CD8-positive, alpha-beta memory T cell (primary cell): ENCODE results near the gene ASB12. TPM values are rescaled to one million over a fixed set of nuclear protein-coding genes. Genes with fewer than 3 reads are reported as not detected.

ENCODE experiments used
- CTCF ChIA-PET: fragments of 350-600 bp; sonication (Branson Sonifier 250); formaldehyde crosslinking; loops from one replicate; lab custom pipeline; 2021; ENCODE audit warnings: antibody characterized with exemption; lab: Charles Lee
- POLR2A ChIA-PET: fragments of 350-600 bp; sonication (Branson Sonifier 250); formaldehyde crosslinking; loops from one replicate; lab custom pipeline; 2021; ENCODE audit warnings: antibody characterized with exemption; lab: Charles Lee
- DNase-seq, 5 donors: peaks; one replicate each; pipeline versions ENCODE4 v3.0.0 to v3.0.0-alpha.2; 2020 to 2022; ENCODE audit warnings: mixed read lengths in 1 of 5
- H3K27ac ChIP-seq: one replicate; pipeline ENCODE4 v1.7.0; 2013; ENCODE audit warnings: low read depth, mild to moderate bottlenecking, low read length, moderate library complexity
- H3K27me3 ChIP-seq: 2 replicates; pipeline ENCODE4 v1.7.0; 2013; ENCODE audit warnings: low read length, mild to moderate bottlenecking; ENCODE audit not compliant: insufficient read depth, poor library complexity, severe bottlenecking
- H3K36me3 ChIP-seq: 2 replicates; pipeline ENCODE4 v1.7.0; 2013; ENCODE audit warnings: mild to moderate bottlenecking, low read length, moderate library complexity; ENCODE audit not compliant: insufficient read depth
- H3K4me1 ChIP-seq: 2 replicates; pipeline ENCODE4 v1.7.0; 2013; ENCODE audit warnings: mild to moderate bottlenecking, low read length, moderate library complexity; ENCODE audit not compliant: insufficient read depth
- H3K4me3 ChIP-seq: 2 replicates; pipeline ENCODE4 v1.7.0; 2013; ENCODE audit warnings: mild to moderate bottlenecking, low read length
- H3K9me3 ChIP-seq: 2 replicates; pipeline ENCODE4 v1.7.0; 2013; ENCODE audit warnings: mild to moderate bottlenecking, low read length
- H3K27ac Mint-ChIP-seq, 8 donors: one replicate each; pipeline ENCODE4 v1.8.0; 2020 to 2021; ENCODE audit warnings: mixed read lengths in 8 of 8, mild to moderate bottlenecking in 6 of 8, inconsistent platforms in 3 of 8, moderate library complexity in 3 of 8
- H3K27me3 Mint-ChIP-seq, 2 donors: one replicate each; pipeline ENCODE4 v1.8.0; 2020 to 2021; ENCODE audit warnings: mixed read lengths in 2 of 2, mild to moderate bottlenecking in 1 of 2, moderate library complexity in 1 of 2
- H3K36me3 Mint-ChIP-seq, 3 donors: one replicate each; pipeline ENCODE4 v1.8.0; 2020 to 2021; ENCODE audit warnings: mixed read lengths in 3 of 3, inconsistent platforms in 1 of 3, mild to moderate bottlenecking in 1 of 3
- H3K4me1 Mint-ChIP-seq, 3 donors: one replicate each; pipeline ENCODE4 v1.8.0; 2020 to 2021; ENCODE audit warnings: mixed read lengths in 3 of 3, inconsistent platforms in 1 of 3, mild to moderate bottlenecking in 1 of 3
- H3K4me3 Mint-ChIP-seq, 7 donors: one replicate each; pipeline ENCODE4 v1.8.0; 2020 to 2021; ENCODE audit warnings: mixed read lengths in 7 of 7, mild to moderate bottlenecking in 6 of 7, moderate library complexity in 4 of 7, inconsistent platforms in 2 of 7
- H3K9me3 Mint-ChIP-seq, 5 donors: one replicate each; pipeline ENCODE4 v1.8.0; 2020 to 2022; ENCODE audit warnings: mixed read lengths in 5 of 5, mild to moderate bottlenecking in 3 of 5, moderate library complexity in 2 of 5, inconsistent platforms in 1 of 5
- polyA plus RNA-seq: library from polyadenylated mRNA; unstranded; fragments of 300-500 nt; fragmentation: Illumina TruSeq; gene quantifications from one replicate; pipeline ENCODE4 v1.2.3, GENCODE V29; 2021
- total RNA-seq, 2 experiments: library from RNA; stranded (reverse); gene quantifications; one replicate each; pipeline ENCODE4 v1.2.3, GENCODE V29; 2021

The ASB12 gene
- total and polyA plus RNA-seq, 3 experiments from 2014 or later: not detected

DNA sequence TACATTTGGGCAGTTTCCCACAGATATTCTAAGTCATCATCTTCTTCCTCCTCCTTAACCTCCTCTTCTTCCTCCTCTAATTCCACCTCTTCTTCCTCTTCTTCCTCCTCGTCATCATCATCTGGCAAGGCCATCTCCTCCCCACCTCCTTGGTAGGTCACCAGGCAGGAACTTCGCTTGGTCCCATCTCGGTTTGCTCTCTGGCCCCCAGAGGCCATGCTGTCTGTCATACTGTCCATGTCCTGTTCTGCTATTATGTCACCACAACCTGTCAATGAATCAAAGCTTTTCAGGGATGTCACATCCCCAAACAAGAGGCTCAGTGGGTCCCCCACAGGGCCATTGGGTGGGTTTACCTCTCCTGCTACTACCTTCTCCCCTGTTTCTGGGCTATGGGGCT, 38.4 kb downstream of the ASB12 start:
- Mint-ChIP-seq H3K4me1 (peaks cover 0 to 4% (median 0%) of the 10 kb centered on the region in 3 donors), H3K4me3 (no peak overlapping the region), H3K36me3 (peaks cover 4 to 29% (median 8%) of the 10 kb centered on the region in 3 donors), H3K27me3 (peaks cover 0 to 3% of the 10 kb centered on the region in 2 donors), H3K9me3 (no peaks in the 10 kb centered on the region), H3K27ac (peak overlapping the region in 1 of 8 donors; percentile 30)
- DNase-seq: no peak
- H3K27me3 ChIP-seq: no peaks in the 10 kb centered on the region
- no peaks in the 10 kb centered on the region for H3K4me1 ChIP-seq
- H3K9me3 ChIP-seq: no peaks in the 10 kb centered on the region
- ChIA-PET POLR2A (no interaction called here), CTCF (no interaction called here)
- H3K4me3 ChIP-seq: no peak overlapping the region
- no peaks in the 10 kb centered on the region for H3K36me3 ChIP-seq
- no peak overlapping the region for H3K27ac ChIP-seq

DNA sequence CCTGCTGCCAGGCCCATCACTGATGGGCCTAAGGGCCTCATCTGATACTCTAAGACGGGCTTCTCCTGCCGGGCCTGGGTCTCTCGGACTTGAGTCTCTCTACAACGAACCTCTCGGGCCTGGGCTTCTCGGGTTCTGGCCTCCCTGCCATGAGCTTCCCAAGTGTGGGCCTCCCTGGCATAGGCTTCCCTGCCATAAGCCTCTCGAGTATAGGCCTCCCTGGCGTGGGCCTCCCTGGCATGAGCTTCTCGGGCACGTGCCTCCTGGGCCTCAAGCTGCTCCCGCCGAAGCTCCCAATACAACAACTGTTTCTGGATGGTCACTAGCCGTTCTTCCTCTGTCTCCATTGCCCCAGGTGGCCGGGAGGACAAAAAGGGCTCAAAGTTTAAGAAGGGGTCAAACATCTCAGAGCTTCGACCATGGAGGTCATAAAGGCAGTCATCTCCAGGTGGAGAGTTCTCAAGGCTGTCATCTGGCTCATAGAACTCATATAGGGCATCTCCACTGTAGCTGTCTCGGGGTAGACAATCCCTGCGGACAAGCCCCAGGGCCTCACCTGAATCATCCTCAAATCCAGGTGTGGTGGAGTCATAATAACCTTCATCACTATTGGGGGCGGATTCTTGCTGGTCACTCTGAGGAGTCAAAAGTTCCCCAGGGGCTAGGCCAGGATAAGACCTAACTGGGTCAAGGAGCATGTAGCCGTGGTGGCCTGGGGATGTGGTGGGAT, 39.0 kb downstream of the ASB12 start:
- Mint-ChIP-seq H3K9me3 (no peaks in the 10 kb centered on the region), H3K36me3 (peaks cover 4 to 29% (median 8%) of the 10 kb centered on the region in 3 donors), H3K4me3 (no peak overlapping the region), H3K4me1 (peaks cover 0 to 4% (median 0%) of the 10 kb centered on the region in 3 donors), H3K27me3 (peaks cover 0 to 3% of the 10 kb centered on the region in 2 donors), H3K27ac (no peak overlapping the region)
- H3K9me3 ChIP-seq: no peaks in the 10 kb centered on the region
- H3K4me1 ChIP-seq: no peaks in the 10 kb centered on the region
- H3K27ac ChIP-seq: no peak overlapping the region
- ChIA-PET POLR2A (no interaction called here), CTCF (no interaction called here)
- H3K4me3 ChIP-seq: no peak overlapping the region
- H3K36me3 ChIP-seq: no peaks in the 10 kb centered on the region
- H3K27me3 ChIP-seq: no peaks in the 10 kb centered on the region
- DNase-seq: no peak

DNA sequence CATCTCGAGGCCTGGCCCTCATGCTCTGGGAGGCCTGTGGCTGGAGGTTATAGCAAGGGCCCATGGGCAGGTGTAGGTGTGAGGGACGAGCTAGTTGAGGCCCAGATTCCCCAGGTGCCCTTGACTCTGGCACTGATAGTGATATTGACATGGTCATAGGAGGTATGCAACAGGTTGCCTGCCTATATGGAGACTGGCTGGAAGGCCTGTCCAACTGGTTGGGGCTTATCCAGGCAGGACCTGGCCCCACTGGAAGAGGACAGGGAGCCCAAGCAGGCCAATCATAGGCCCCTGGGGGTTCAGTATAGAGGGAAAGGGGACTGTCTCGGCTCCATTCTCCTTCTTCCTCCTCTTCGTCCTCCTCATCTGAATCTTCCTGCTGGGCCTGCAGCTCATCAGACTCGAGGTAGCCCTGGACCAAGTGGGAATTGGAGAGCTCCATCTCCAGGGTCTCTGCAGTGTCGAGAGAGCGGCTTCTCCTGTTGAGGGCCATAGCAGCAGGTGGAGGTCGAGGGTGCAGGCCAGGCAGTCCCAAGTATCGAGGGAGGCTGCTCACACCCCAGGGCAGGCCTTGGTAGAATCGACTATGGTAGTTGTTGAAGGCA, 40.2 kb downstream of the ASB12 start:
- Histone ChIP-seq H3K4me1 (no peaks in the 10 kb centered on the region), H3K9me3 (no peaks in the 10 kb centered on the region), H3K27ac (no peak overlapping the region), H3K36me3 (no peaks in the 10 kb centered on the region), H3K27me3 (no peaks in the 10 kb centered on the region), H3K4me3 (no peak overlapping the region)
- peaks cover 0 to 3% of the 10 kb centered on the region in 2 donors for H3K27me3 Mint-ChIP-seq
- H3K36me3 Mint-ChIP-seq: peaks cover 4 to 29% (median 8%) of the 10 kb centered on the region in 3 donors
- ChIA-PET POLR2A (no interaction called here), CTCF (no interaction called here)
- H3K9me3 Mint-ChIP-seq: no peaks in the 10 kb centered on the region
- no peak overlapping the region for H3K4me3 Mint-ChIP-seq
- DNase-seq: no peak
- H3K4me1 Mint-ChIP-seq: peaks cover 0 to 4% (median 0%) of the 10 kb centered on the region in 3 donors
- no peak overlapping the region for H3K27ac Mint-ChIP-seq

DNA sequence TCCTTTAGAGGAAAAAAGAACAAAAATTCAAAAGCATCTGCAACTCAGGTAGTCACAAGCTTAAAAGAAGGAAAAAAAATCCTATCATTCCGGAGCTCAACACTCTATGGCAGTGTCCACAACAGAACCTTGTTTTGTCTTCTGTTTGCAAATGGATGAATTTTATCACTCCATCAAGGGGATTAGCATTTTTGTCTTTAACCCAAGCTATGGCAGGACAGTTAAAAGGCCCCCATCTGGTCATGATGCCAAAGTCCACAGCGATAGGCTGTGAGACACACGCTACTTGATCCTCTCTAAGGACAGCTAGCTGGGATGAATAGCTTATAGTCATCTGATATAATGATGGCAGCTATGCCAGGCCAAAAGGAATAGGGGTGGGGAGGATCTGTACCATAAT, 41.5 kb downstream of the ASB12 start:
- peaks cover 4 to 29% (median 8%) of the 10 kb centered on the region in 3 donors for H3K36me3 Mint-ChIP-seq
- H3K36me3 ChIP-seq: no peaks in the 10 kb centered on the region
- H3K4me3 Mint-ChIP-seq: no peak overlapping the region
- H3K4me1 Mint-ChIP-seq: no peaks in the 10 kb centered on the region
- no peak overlapping the region for H3K27ac ChIP-seq
- no peak for DNase-seq
- no peaks in the 10 kb centered on the region for H3K27me3 ChIP-seq
- CTCF ChIA-PET: no interaction called here
- no peak overlapping the region for H3K4me3 ChIP-seq
- POLR2A ChIA-PET: no interaction called here
- no peaks in the 10 kb centered on the region for H3K4me1 ChIP-seq
- H3K9me3 Mint-ChIP-seq: no peaks in the 10 kb centered on the region
- no peak overlapping the region for H3K27ac Mint-ChIP-seq
- H3K27me3 Mint-ChIP-seq: peaks cover 0 to 3% of the 10 kb centered on the region in 2 donors
- H3K9me3 ChIP-seq: no peaks in the 10 kb centered on the region

DNA sequence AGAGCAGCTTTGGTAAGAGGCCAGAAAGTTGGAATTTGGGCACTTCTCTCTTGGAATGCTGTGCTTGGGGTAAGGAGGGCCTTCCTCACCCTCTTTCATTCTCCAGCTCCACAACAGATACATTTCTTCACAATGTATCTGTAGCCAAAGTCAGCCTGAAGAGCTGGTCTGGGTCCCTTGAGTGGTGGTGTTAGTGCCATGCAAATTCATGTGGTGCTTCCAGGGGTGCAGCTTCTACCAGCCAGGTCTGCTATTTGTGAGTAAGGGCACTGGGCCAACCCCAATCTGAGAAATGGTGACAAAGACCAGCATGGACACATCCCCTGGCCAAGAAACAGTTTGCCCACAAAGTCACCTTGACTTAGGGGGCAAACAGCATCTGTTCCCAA, 42.7 kb downstream of the ASB12 start:
- no peak overlapping the region for H3K4me3 Mint-ChIP-seq
- peaks cover 0 to 3% of the 10 kb centered on the region in 2 donors for H3K27me3 Mint-ChIP-seq
- no peak overlapping the region for H3K27ac ChIP-seq
- ChIA-PET CTCF (no interaction called here), POLR2A (no interaction called here)
- no peaks in the 10 kb centered on the region for H3K4me1 ChIP-seq
- H3K4me3 ChIP-seq: no peak overlapping the region
- no peak overlapping the region for H3K27ac Mint-ChIP-seq
- H3K27me3 ChIP-seq: no peaks in the 10 kb centered on the region
- H3K9me3 ChIP-seq: no peaks in the 10 kb centered on the region
- no peaks in the 10 kb centered on the region for H3K9me3 Mint-ChIP-seq
- H3K36me3 Mint-ChIP-seq: peaks cover 4 to 25% (median 8%) of the 10 kb centered on the region in 3 donors
- DNase-seq: no peak
- no peaks in the 10 kb centered on the region for H3K4me1 Mint-ChIP-seq
- H3K36me3 ChIP-seq: no peaks in the 10 kb centered on the region

DNA sequence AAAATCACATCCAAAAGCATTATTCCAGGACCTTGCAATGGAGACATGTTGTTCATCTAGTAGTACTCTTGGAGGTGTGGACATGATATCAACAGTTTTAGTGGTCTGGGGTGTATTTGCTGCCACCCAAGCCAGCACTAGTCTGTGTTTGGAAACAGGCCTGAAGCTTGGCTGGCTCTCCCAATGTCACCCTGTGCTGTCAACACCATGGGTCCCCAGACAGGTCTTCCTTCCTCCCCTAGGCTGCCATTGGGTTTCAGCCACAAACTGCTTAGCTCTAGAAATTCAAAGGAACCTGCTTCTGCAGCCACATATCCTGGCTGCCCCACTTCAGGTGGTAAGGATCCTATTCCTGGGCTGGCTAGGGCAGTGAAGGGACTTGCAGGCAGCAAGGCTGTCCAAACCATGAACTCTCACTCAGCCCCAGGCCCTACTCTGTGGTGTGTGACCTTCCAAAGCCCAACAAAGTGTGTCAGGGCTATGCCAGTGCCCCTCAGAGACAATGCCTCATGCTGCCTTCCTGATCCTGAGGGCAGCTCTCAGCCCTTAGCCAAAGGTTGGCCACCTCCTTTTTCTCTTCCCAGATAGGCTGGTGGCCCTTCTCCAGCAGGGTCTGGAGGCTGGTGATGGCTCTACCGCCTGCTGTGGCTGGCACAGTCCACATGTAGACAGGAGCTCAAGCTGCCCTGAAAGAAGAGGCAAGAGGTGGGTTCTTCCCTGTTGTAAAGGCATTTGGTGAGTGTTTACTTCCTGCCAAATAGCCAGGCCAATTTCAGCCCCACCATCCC, 43.2 kb downstream of the ASB12 start:
- no peak overlapping the region for H3K27ac ChIP-seq
- Mint-ChIP-seq H3K4me1 (no peaks in the 10 kb centered on the region), H3K27me3 (peaks cover 0 to 3% of the 10 kb centered on the region in 2 donors), H3K4me3 (no peak overlapping the region), H3K9me3 (no peaks in the 10 kb centered on the region), H3K27ac (no peak overlapping the region), H3K36me3 (peaks cover 4 to 20% (median 7%) of the 10 kb centered on the region in 3 donors)
- DNase-seq: no peak
- no peaks in the 10 kb centered on the region for H3K36me3 ChIP-seq
- no peak overlapping the region for H3K4me3 ChIP-seq
- ChIA-PET CTCF (no interaction called here), POLR2A (no interaction called here)
- H3K27me3 ChIP-seq: no peaks in the 10 kb centered on the region
- no peaks in the 10 kb centered on the region for H3K4me1 ChIP-seq
- H3K9me3 ChIP-seq: no peaks in the 10 kb centered on the region

DNA sequence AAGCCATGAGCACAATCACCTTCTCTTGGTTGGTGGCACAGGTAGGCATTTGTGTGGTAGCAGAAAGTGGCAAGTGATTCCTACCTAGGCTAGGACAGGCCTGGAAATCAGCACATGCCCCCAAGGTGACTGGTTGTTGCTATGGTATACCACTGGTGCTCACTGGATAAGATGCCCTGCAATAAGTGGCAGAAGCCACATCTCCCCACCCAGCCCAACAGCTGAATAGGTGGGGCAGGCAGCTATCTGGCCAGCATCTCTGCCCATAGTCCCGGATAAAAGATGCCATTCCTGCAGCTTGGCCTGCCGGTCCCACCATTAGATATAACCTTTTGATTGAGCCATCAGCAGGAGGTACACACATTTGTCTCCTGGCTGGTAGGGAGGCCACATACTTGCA, 46.0 kb downstream of the ASB12 start:
- peaks cover 0 to 2% of the 10 kb centered on the region in 2 donors for H3K27me3 Mint-ChIP-seq
- Histone ChIP-seq H3K4me1 (no peaks in the 10 kb centered on the region), H3K9me3 (no peaks in the 10 kb centered on the region), H3K27ac (no peak overlapping the region), H3K36me3 (no peaks in the 10 kb centered on the region), H3K4me3 (no peak overlapping the region), H3K27me3 (no peaks in the 10 kb centered on the region)
- no peak overlapping the region for H3K4me3 Mint-ChIP-seq
- peak overlapping the region in 1 of 8 donors; percentile 64 for H3K27ac Mint-ChIP-seq
- H3K4me1 Mint-ChIP-seq: no peaks in the 10 kb centered on the region
- ChIA-PET CTCF (no interaction called here), POLR2A (no interaction called here)
- H3K9me3 Mint-ChIP-seq: no peaks in the 10 kb centered on the region
- DNase-seq: no peak
- no peaks in the 10 kb centered on the region for H3K36me3 Mint-ChIP-seq

DNA sequence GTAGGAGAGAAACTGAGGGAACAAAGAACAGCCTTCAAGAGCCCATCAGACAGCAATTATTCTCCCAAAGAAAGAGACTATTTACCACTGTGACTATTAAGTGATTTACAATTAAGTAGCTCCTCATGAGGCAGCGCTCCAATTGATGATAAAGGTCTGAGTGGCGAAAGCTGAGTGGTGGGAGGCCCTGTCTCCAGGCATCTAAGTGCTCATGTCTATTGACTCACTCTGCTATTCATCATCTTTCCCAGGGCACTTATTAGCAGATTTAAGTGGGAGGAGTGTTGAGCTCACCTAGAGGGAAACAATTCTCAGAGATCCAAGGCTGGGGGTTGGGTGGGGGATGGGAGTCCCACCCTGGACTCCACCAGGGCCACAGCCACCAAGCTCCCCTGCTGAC, 48.2 kb downstream of the ASB12 start:
- no peaks in the 10 kb centered on the region for H3K27me3 ChIP-seq
- ChIA-PET CTCF (no interaction called here), POLR2A (no interaction called here)
- no peaks in the 10 kb centered on the region for H3K4me1 ChIP-seq
- Mint-ChIP-seq H3K27me3 (no peaks in the 10 kb centered on the region), H3K4me3 (no peak overlapping the region), H3K9me3 (no peaks in the 10 kb centered on the region), H3K36me3 (no peaks in the 10 kb centered on the region), H3K4me1 (no peaks in the 10 kb centered on the region), H3K27ac (no peak overlapping the region)
- no peak overlapping the region for H3K27ac ChIP-seq
- no peak for DNase-seq
- H3K9me3 ChIP-seq: no peaks in the 10 kb centered on the region
- H3K4me3 ChIP-seq: no peak overlapping the region
- H3K36me3 ChIP-seq: no peaks in the 10 kb centered on the region
